ENCODE measurements around the gene CDH6. TPM values are rescaled to one million over a fixed set of nuclear protein-coding genes. Genes with fewer than 3 reads are reported as not detected.

The CDH6 gene
- total and polyA plus RNA-seq, 2 of the 13 experiments (the other 11 are each of a cell fraction or from before 2014, with no cell fraction given), result not detected

GRCh38 chr5:31346896-31347551, 153.5 kb downstream of the CDH6 start (continued):
- TF ChIP-seq ZNF710 (CRISPR knock-in tag; IDR thresholded peaks at IDR 0.05; ENCODE audit: borderline replicate concordance) (no peak), ZFX (CRISPR knock-in tag; IDR thresholded peaks at IDR 0.05; ENCODE audit: low read depth) (no peak), AKAP8 (CRISPR knock-in tag; IDR thresholded peaks at IDR 0.05) (no peak), SNAI1 (CRISPR knock-in tag; IDR thresholded peaks at IDR 0.05; ENCODE audit: borderline replicate concordance) (no peak), FOXO4 (CRISPR knock-in tag; conservative IDR thresholded peaks at IDR 0.05) (no peak), SOX6 (IDR thresholded peaks at IDR 0.05) (no peak), SOX6 (CRISPR knock-in tag; IDR thresholded peaks at IDR 0.05) (no peak)

- no TSS peak for BruUV-seq (replicated peaks)
- ATAC-seq, result no peak
- ChIA-PET CTCF (ENCODE audit: low intra/inter-chr PET ratio, low total read pairs) (no interaction called here), POLR2A (no interaction called here)
- H3K36me3 ChIP-seq (replicated peaks in 1 of 2; ENCODE audit: control insufficient read depth in 1 of 2, insufficient read depth in 2 of 2, low read length in 2 of 2), result no peaks in the 10 kb centered on the region
- no peak for FAIRE-seq
- intact Hi-C loops (cut with micrococcal nuclease; ENCODE audit: unreplicated experiment), result no loop called here
- no peaks in the 10 kb centered on the region for H3K79me2 ChIP-seq (ENCODE audit: insufficient read depth, low read length)
- no peaks in the 10 kb centered on the region for H4K20me1 ChIP-seq (ENCODE audit: insufficient read depth, low read length)
- H3K4me2 ChIP-seq (ENCODE audit: low read depth, low read length), result no peak overlapping the region
- peaks cover 0 to 8% of the 10 kb centered on the region in 2 experiments; a peak in 1 of 5 replicates for H3K27me3 ChIP-seq (ENCODE audit: control insufficient read depth in 1 of 2, insufficient read depth in 2 of 2, low read length in 2 of 2)
- no peaks in the 10 kb centered on the region for H3K9me3 ChIP-seq (ENCODE audit: low read length)
- DNase-seq (ENCODE audit: low spot score), result no peak
- no peak overlapping the region for H3K9ac ChIP-seq (ENCODE audit: insufficient read depth, low read depth, low read length)
- no peaks in the 10 kb centered on the region for H3K4me1 ChIP-seq (ENCODE audit: insufficient read depth, low read length)
- in situ Hi-C loops (cut with HindIII; ENCODE audit: extremely low pct_ligation_motif_present, low pct_unique_long_range_greater_than_20kb), result no loop called here
- H3K27ac ChIP-seq (ENCODE audit: extremely low read length, insufficient read depth, low read length), result no peak overlapping the region
- no peak overlapping the region for H3K4me3 ChIP-seq (replicated peaks in 1 of 3; ENCODE audit: insufficient read depth in 1 of 3, low read depth in 2 of 3, low read length in 3 of 3)
- no peak overlapping the region for H2AFZ ChIP-seq (ENCODE audit: low read length)
- TF ChIP-seq MAX (IDR thresholded peaks at IDR 0.05) (no peak), POLR2AphosphoS5 (IDR thresholded peaks at IDR 0.05; ENCODE audit: low read depth, low read length) (no peak), ZNF24 (IDR thresholded peaks at IDR 0.05) (no peak), ZMYM4 (CRISPR knock-in tag; IDR thresholded peaks at IDR 0.05) (no peak), FOSL1 (CRISPR knock-in tag; IDR thresholded peaks at IDR 0.05; ENCODE audit: borderline replicate concordance) (no peak), ONECUT2 (CRISPR knock-in tag; IDR thresholded peaks at IDR 0.05) (no peak), KDM6A (CRISPR knock-in tag; IDR thresholded peaks at IDR 0.05; ENCODE audit: low read depth) (no peak)
- TF ChIP-seq, protein P1, sequence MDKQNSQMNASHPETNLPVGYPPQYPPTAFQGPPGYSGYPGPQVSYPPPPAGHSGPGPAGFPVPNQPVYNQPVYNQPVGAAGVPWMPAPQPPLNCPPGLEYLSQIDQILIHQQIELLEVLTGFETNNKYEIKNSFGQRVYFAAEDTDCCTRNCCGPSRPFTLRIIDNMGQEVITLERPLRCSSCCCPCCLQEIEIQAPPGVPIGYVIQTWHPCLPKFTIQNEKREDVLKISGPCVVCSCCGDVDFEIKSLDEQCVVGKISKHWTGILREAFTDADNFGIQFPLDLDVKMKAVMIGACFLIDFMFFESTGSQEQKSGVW (CRISPR knock-in tag; IDR thresholded peaks at IDR 0.05; ENCODE audit: borderline replicate concordance), result no peak
- TF ChIP-seq, protein P2, sequence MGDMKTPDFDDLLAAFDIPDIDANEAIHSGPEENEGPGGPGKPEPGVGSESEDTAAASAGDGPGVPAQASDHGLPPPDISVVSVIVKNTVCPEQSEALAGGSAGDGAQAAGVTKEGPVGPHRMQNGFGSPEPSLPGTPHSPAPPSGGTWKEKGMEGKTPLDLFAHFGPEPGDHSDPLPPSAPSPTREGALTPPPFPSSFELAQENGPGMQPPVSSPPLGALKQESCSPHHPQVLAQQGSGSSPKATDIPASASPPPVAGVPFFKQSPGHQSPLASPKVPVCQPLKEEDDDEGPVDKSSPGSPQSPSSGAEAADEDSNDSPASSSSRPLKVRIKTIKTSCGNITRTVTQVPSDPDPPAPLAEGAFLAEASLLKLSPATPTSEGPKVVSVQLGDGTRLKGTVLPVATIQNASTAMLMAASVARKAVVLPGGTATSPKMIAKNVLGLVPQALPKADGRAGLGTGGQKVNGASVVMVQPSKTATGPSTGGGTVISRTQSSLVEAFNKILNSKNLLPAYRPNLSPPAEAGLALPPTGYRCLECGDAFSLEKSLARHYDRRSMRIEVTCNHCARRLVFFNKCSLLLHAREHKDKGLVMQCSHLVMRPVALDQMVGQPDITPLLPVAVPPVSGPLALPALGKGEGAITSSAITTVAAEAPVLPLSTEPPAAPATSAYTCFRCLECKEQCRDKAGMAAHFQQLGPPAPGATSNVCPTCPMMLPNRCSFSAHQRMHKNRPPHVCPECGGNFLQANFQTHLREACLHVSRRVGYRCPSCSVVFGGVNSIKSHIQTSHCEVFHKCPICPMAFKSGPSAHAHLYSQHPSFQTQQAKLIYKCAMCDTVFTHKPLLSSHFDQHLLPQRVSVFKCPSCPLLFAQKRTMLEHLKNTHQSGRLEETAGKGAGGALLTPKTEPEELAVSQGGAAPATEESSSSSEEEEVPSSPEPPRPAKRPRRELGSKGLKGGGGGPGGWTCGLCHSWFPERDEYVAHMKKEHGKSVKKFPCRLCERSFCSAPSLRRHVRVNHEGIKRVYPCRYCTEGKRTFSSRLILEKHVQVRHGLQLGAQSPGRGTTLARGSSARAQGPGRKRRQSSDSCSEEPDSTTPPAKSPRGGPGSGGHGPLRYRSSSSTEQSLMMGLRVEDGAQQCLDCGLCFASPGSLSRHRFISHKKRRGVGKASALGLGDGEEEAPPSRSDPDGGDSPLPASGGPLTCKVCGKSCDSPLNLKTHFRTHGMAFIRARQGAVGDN (CRISPR knock-in tag; IDR thresholded peaks at IDR 0.05), result no peak
Measured at GRCh38 chr5:31347552-31347905, 154.0 kb downstream of the CDH6 start.
